Iris pigment epithelial cell (primary cell): ENCODE results near the gene SLC35E1.
"Not testable (repeated sequence)": the region's sequence is repeated elsewhere in the genome, so short reads cannot be mapped to it uniquely, and the experiment has no call there.

Experiments used
- DNase-seq: peaks from one replicate; pipeline ENCODE4 v3.0.0-alpha.2; 2011; ENCODE audit warnings: low read depth

The SLC35E1 gene

DNA sequence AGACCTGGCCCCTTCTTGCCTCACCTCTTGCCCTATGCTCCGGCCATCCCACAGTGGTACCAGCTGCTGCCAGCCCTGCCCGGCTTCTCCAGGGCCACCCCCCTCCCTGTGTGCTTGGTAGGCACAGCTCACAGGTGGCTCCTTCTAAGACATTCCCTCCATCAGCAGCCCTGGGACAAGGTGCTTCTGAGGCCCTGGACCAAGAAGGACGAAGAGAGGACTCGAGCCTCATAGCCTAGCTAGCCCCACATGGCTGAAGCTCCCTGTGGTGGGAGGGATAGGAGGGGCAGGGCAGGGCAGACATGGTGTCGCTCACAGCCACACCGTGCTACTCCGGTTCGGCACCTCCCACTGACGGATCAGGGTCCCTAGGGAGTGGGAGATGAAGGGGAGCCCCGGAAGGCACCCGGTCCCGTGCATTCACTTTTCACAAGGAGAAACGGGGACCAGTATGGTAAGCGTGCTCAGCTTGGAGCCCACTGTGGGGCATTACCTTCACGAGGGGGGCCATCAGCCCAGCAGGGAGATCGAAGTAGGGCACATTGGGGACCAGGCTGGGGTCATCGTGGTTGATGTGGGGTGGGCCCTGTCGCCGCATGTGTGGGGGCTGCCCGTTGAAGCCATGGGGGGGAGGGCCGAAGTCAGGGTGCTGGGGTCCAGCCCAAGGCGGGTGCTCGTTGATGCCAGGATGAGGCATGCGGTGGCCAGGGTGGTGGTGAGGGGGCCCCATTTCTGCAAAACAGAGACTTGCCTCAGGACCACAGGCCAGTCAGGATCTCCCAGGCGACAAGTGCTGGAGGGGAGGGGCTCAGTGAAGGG, 49.4 kb downstream of the SLC35E1 start:
- no peak for DNase-seq

GRCh38 chr19:16521715-16522289, 50.4 kb downstream of the SLC35E1 start:
- no peak for DNase-seq

- DNase-seq, result no peak
These were observed 51.1 kb downstream of the SLC35E1 start for GRCh38 chr19:16520986-16521624.

- DNase-seq, result no peak
These were observed 51.9 kb downstream of the SLC35E1 start for GRCh38 chr19:16520074-16520973.

DNA sequence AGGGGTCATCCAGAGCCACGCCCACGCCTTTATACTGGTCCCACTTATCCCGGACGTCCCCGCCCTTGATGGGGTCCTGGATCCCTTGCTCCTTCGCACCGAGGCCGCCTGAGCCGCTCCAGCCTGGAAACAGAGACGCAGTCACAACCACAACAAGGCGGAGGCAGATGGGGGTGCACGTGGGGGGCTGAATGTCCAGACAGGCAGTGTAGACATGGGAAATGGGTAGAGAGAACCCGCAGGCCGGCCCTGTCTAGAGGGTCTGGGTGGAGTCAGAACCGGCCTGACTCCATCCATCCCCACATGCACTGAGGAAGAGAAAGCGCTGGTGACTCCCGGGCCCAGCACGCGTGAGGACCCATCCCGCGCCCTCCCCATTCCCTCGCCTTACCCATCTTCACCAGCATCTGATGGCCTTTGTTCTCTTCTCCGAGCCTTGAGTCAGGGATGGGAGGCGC, 53.0 kb downstream of the SLC35E1 start:
- no peak for DNase-seq

DNA sequence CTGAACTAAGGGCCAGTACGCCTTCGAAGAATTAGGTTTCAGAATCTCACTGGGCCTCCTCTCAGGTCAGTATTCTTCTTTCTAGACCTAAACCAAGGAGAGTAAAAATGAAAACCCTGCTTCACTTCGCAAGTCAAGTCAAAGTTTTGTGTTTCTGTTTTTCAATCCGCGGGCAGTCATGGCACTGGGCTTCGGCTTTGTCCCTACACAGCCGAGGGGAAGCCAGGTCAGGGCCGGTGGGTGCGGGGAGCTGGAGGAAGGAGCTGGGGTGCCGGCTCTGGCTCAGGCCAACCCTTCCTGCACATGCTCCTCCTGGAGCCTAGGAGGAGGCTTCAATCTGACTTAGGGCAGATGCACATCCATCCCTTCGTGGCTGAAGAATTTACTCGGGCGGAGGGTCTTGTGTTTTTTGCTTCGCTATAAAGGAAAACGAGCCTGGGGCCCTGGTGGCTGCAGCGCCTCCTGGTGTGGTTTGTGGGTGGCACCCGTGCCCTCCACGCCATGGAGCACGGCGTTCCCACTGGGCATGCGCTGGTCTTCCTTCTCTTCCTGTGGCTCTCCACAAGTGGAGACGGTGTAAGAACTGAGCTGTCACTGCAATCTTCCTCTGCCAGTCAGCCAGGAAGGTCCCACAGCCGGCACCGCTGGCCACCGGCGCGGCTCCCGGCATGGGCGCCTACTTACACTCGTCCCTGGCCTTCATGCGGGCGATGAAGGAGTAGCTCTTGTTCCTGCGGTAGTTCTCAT, 53.6 kb downstream of the SLC35E1 start:
- DNase-seq, result no peak

DNA sequence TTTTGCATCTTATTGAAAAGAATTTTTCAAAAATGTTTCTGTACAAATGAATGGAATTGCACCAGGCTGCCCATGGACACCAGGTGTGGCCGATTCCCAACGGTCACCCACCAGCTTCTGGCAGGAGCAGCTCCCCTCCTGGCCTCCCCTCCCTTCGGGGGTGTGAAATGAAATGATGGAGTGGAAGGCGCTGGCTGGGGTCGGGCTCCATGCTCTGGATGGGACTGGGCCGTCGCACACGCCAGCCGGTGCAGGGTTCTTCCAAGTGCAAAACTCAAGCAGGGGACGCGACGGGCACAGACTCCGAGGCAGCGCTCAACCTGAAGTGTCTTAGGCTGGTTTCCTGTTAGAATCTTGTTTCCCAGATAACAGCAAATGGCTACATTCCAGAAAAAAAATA, 54.2 kb downstream of the SLC35E1 start:
- no peak for DNase-seq

GRCh38 chr19:16516923-16517610, 55.1 kb downstream of the SLC35E1 start:
- no peak for DNase-seq

- DNase-seq, result no peak
These were observed 55.8 kb downstream of the SLC35E1 start for GRCh38 chr19:16516381-16516780.

- DNase-seq, result no peak
These were observed 57.7 kb downstream of the SLC35E1 start for GRCh38 chr19:16514383-16515019.

DNA sequence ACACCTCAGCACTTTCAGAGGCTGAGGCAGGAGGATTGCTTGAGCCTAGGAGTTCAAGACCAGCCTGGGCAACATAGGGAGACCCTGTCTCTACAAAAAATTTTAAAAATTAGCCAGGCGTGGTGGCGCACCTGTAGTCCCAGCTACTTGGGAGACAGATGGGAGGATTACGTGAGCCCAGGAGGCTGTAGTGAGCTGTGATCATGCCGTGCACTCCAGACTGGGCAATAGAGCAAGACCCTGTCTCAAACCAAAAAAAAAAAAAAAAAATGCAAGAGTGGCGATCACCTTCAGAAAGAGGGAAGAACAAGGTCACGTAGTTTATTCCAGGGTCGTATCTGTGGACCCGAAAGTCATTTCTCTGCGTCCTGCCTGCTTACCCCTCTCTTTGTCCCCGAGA, 59.6 kb downstream of the SLC35E1 start:
- not testable (repeated sequence) for DNase-seq

DNA sequence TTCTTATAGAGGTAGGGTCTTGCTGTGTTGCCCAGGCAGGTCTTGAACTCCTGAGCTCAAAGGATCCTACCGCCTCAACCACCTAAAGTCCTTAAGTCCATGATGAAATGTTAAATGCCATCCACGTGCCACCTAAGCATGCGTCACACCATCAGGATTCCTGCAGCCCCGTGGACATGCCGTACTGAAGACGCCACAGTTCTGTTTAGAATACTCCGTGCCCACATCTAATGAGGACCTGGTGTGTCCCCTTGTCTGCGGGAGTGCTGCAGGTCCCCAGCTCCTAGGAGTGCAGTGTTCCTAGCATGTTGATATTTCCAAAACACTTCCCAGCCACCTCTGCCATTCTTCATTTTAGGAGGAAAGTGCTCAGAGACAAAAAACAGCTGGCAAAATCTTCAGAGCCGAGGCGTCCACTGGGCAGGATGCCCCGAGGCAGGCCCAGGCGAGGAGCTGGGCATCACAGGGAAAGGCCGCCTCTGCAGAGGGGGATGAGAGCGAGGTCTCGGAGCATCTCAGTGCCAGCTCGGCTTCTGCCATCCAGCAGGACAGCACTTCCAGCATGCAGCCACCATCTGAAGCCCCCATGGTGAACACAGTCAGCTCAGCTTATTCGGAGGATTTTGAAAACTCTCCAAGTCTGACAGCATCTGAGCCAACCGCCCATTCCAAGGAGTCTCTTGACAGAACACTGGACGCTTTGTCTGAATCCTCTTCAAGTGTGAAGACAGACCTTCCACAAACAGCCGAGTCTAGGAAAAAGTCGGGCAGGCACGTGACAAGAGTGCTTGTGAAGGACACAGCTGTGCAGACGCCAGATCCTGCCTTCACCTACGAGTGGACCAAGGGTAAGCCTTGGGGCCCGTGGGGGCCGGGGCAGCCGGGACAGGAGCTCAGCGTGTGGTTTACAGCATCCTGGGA, 62.8 kb downstream of the SLC35E1 start:
- DNase-seq, result no peak

GRCh38 chr19:16508546-16508945, 63.7 kb downstream of the SLC35E1 start:
- DNase-seq, result no peak

DNA sequence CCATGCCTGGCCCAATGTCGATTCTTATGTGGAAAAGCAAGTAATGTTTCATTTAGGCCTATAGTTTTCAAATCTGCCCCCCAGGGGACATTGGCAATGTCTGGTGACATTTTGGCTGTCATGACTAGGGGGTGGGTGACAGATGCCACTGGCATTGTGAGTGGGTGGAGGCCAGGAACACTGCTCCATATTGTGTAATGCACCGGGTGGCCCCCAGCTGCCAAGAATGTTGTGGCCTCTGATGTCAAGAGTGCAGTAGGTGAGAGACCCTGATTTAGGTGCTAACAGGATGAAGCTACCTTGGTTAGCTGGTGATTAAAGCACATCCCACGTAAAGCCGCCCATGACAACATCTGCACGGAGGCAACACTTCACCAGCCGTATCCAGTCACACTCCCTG, 65.3 kb downstream of the SLC35E1 start:
- DNase-seq, result no peak

GRCh38 chr19:16506161-16506560, 66.1 kb downstream of the SLC35E1 start:
- not testable (repeated sequence) for DNase-seq

GRCh38 chr19:16504271-16504670, 67.9 kb downstream of the SLC35E1 start:
- DNase-seq, result no peak
